Activated T-cell treated with anti-CD3 and anti-CD28 coated beads for 24 hours (primary cell): Measurements from ENCODE around the gene RSPH1.

Experiments
- DNase-seq: peaks from one replicate; pipeline ENCODE4 v3.0.0-alpha.2; 2020; ENCODE audit warnings: low read depth

RSPH1 gene

GRCh38 chr21:42531771-42532170 is 35.7 kb upstream of the RSPH1 start:
- no peak for DNase-seq

GRCh38 chr21:42530167-42530518 is 34.1 kb upstream of the RSPH1 start:
- no peak for DNase-seq

GRCh38 chr21:42527489-42528158 is 31.6 kb upstream of the RSPH1 start:
- DNase-seq: peak; percentile 31

GRCh38 chr21:42527127-42527488 is 31.1 kb upstream of the RSPH1 start:
- DNase-seq: no peak

- no peak for DNase-seq
Measured at GRCh38 chr21:42526379-42526727, 30.3 kb upstream of the RSPH1 start.

- no peak for DNase-seq
Measured at GRCh38 chr21:42525676-42526378, 29.8 kb upstream of the RSPH1 start.

- no peak for DNase-seq
Measured at GRCh38 chr21:42525029-42525581, 29.1 kb upstream of the RSPH1 start.

- DNase-seq: no peak
Measured at GRCh38 chr21:42524341-42525028, 28.5 kb upstream of the RSPH1 start.

- no peak for DNase-seq
Measured at GRCh38 chr21:42523941-42524340, 27.9 kb upstream of the RSPH1 start.

- DNase-seq: no peak
Measured at GRCh38 chr21:42523211-42523610, 27.2 kb upstream of the RSPH1 start.

- DNase-seq: no peak
Measured at GRCh38 chr21:42522771-42523170, 26.7 kb upstream of the RSPH1 start.

- DNase-seq: no peak
Measured at GRCh38 chr21:42522271-42522670, 26.2 kb upstream of the RSPH1 start.

GRCh38 chr21:42521805-42522204 is 25.8 kb upstream of the RSPH1 start:
- DNase-seq: no peak

- no peak for DNase-seq
Measured at GRCh38 chr21:42521384-42521783, 25.4 kb upstream of the RSPH1 start.

GRCh38 chr21:42520628-42521253 is 24.7 kb upstream of the RSPH1 start:
- no peak for DNase-seq

- DNase-seq: no peak
Measured at GRCh38 chr21:42518626-42519025, 22.6 kb upstream of the RSPH1 start.

- no peak for DNase-seq
Measured at GRCh38 chr21:42518215-42518614, 22.2 kb upstream of the RSPH1 start.

GRCh38 chr21:42515708-42516502 is 19.9 kb upstream of the RSPH1 start:
- DNase-seq: no peak

GRCh38 chr21:42514883-42515228 is 18.8 kb upstream of the RSPH1 start:
- DNase-seq: no peak

GRCh38 chr21:42513985-42514882 is 18.2 kb upstream of the RSPH1 start:
- DNase-seq: peak; percentile 43
